Testis (tissue), 3 donors: ENCODE data around the gene MSI2. TPM values are rescaled to one million over a fixed set of nuclear protein-coding genes. Genes with fewer than 3 reads are reported as not detected.
A peak's percentile ranks its signal among the peaks of the same experiment; 100 is the strongest.

Source experiments
- DNase-seq: peaks from one replicate; pipeline ENCODE4 v3.0.0-alpha.2; 2019
- H3K27ac ChIP-seq, 2 donors: fragments of 200-600 bp; sonication (generic); one replicate each; pipeline ENCODE4 v1.5.1; 2019
- H3K27me3 ChIP-seq: fragments of 200-600 bp; sonication (generic); one replicate; pipeline ENCODE4 v1.5.1; 2019
- H3K36me3 ChIP-seq: fragments of 200-600 bp; sonication (generic); one replicate; pipeline ENCODE4 v1.5.1; 2017; ENCODE audit warnings: low read depth; ENCODE audit errors: missing control alignments
- H3K4me1 ChIP-seq: fragments of 200-600 bp; sonication (generic); one replicate; pipeline ENCODE4 v1.5.1; 2019
- H3K4me3 ChIP-seq, 2 donors: fragments of 200-600 bp; sonication (generic); one replicate each; pipeline ENCODE4 v1.5.1; 2017 to 2019
- H3K9me3 ChIP-seq: fragments of 200-600 bp; sonication (generic); one replicate; pipeline ENCODE4 v1.5.1; 2017
- POLR2A ChIP-seq: fragments of 450-650 bp; IDR thresholded peaks from one replicate; pipeline ENCODE4 v1.6.1; 2017; ENCODE audit warnings: antibody characterized with exemption, mild to moderate bottlenecking, moderate library complexity
- WGBS, 2 donors: methylation state at CpG; one replicate each; pipeline ENCODE4 v1.1.5; 2018; 5-methylcytosine and 5-hydroxymethylcytosine counted together
- intact Hi-C: fragments of 100-400 bp; cut with DNase I; formaldehyde crosslinking; loops from one replicate; pipeline ENCODE4 v1.15.1; 2023; ENCODE audit warnings: low total_unique reads
- polyA plus RNA-seq: library from polyadenylated mRNA; stranded (reverse); fragments of 350-450 nt; fragmentation: Illumina TruSeq; extraction: RNeasy Lipid Tissue Mini Kit (QIAGEN cat#74804); gene quantifications from one replicate; pipeline ENCODE4 v1.2.3, GENCODE V29; 2014; ENCODE audit warnings: low read depth, low replicate concordance; ENCODE audit not compliant: insufficient read depth
- total RNA-seq, 2 donors: library from RNA; depleted of rRNA; stranded (reverse); fragments of >200 nt; gene quantifications; one replicate each; pipeline ENCODE4 v1.2.3, GENCODE V29; 2016
- TF ChIP-seq, protein P1 (sequence below), 3 experiments: fragments of 450-650 bp in 2 of 3; fragments of 200-600 bp in 1 of 3; sonication (generic) in 1 of 3; IDR thresholded peaks; one replicate each; pipeline ENCODE4 v1.5.1; 2016 to 2019; ENCODE audit warnings: antibody characterized with exemption in 3 of 3, mild to moderate bottlenecking in 2 of 3, moderate library complexity in 1 of 3

The MSI2 gene
- total and polyA plus RNA-seq, 3 donors from 2014 or later = 46.5 to 106 (median 76.6) TPM

DNA sequence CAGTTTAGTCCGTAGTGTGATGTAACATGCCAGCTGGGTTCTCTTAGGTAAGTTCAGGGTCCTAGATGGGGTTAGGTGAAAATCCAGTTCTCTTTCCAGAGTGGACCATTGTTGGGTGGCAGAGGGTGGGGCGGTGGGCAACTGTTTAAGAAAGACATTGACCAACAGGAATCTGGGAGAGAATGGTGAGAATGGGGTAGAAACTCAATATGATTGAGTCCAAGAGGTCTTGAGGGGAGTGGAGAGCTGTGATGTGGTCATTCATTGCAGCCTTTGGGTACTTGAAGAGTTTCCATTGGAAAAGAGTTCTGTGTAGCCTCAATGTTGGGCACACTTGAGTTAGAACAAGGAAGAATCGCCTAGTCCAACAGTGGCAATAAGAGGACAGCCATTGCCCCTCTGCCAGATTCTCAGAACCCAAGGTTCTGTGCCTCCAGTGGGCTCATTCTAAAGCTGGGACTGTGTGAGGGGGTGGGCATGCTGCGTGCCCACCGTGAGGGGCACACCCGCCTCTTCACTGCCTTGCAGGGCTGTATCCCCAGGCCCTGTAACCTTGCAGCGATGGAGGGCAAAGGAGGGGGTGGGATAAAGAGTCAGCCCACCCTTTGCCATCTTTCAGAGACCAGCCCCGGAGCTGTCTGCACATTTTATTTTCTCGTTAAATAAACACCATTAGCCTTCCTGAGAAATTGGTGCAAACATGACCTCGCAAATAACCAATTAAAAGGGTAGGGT lies 280.6 kb downstream of the MSI2 start:
- H3K9me3 ChIP-seq = no peaks in the 10 kb centered on the region
- TF ChIP-seq POLR2A = no peak
- TF ChIP-seq, protein P1, sequence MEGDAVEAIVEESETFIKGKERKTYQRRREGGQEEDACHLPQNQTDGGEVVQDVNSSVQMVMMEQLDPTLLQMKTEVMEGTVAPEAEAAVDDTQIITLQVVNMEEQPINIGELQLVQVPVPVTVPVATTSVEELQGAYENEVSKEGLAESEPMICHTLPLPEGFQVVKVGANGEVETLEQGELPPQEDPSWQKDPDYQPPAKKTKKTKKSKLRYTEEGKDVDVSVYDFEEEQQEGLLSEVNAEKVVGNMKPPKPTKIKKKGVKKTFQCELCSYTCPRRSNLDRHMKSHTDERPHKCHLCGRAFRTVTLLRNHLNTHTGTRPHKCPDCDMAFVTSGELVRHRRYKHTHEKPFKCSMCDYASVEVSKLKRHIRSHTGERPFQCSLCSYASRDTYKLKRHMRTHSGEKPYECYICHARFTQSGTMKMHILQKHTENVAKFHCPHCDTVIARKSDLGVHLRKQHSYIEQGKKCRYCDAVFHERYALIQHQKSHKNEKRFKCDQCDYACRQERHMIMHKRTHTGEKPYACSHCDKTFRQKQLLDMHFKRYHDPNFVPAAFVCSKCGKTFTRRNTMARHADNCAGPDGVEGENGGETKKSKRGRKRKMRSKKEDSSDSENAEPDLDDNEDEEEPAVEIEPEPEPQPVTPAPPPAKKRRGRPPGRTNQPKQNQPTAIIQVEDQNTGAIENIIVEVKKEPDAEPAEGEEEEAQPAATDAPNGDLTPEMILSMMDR (IDR thresholded peaks at IDR 0.05) = no peak
- H3K27ac ChIP-seq = no peak overlapping the region
- no peaks in the 10 kb centered on the region for H3K27me3 ChIP-seq
- intact Hi-C loops = no loop called here
- WGBS, 2 donors = 87 to 89% methylated on average over 10 of the region's 10 CpGs
- DNase-seq = no peak
- H3K36me3 ChIP-seq = no peaks in the 10 kb centered on the region
- no peak overlapping the region for H3K4me3 ChIP-seq
- peaks cover 36% of the 10 kb centered on the region for H3K4me1 ChIP-seq

DNA sequence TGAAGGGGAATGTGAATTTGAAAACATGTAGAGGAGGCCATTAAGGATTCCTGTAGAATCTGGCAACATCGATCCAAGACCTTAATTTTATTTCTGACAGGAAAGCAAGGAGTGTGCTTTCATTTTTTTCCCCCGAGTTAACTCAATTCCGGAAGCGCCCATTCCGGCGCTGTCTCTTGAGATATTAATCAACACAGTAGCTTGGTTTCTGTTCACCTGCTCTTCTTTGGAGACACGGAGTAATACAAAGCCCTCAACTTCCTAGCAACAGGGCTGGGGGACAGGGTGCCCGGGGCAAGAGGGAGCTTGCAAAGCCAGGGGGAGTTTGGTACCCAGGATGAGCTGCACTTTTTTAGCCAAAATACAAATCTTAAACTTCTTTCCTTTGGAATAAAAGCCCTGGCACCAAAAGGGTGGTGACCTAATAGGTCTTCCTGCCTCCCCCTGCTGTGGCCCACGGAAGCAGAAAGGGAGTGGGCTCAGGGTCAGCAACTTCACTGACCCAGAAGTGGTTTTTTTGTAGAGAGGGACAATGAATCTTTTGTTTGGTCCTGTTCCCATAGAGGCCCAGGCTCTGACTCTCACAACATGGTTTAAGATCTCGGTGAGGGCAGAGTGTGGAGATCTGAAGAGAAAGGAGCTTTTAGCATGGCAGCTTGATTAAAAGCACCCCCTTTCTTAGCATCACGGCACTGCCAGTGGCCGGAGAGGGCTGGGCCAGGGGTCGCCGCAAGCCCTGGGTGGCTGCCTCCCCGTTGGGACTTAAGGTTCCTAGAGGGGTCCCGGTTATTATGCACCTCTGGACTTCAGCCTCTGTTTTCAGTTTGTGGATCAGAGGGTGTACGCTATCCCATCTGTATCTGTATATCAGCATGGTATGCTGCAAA lies 281.4 kb downstream of the MSI2 start:
- peaks cover 36% of the 10 kb centered on the region for H3K4me1 ChIP-seq
- TF ChIP-seq POLR2A = no peak
- TF ChIP-seq, protein P1 (IDR thresholded peaks at IDR 0.05) = no peak
- no peaks in the 10 kb centered on the region for H3K27me3 ChIP-seq
- no peaks in the 10 kb centered on the region for H3K36me3 ChIP-seq
- no peak for DNase-seq
- WGBS, 2 donors = 45 to 59% methylated on average over 13 to 17 of the region's 17 CpGs
- H3K4me3 ChIP-seq = no peak overlapping the region
- H3K9me3 ChIP-seq = no peaks in the 10 kb centered on the region
- H3K27ac ChIP-seq = peak overlapping the region; percentile 42 to 59
- intact Hi-C loops = no loop called here

DNA sequence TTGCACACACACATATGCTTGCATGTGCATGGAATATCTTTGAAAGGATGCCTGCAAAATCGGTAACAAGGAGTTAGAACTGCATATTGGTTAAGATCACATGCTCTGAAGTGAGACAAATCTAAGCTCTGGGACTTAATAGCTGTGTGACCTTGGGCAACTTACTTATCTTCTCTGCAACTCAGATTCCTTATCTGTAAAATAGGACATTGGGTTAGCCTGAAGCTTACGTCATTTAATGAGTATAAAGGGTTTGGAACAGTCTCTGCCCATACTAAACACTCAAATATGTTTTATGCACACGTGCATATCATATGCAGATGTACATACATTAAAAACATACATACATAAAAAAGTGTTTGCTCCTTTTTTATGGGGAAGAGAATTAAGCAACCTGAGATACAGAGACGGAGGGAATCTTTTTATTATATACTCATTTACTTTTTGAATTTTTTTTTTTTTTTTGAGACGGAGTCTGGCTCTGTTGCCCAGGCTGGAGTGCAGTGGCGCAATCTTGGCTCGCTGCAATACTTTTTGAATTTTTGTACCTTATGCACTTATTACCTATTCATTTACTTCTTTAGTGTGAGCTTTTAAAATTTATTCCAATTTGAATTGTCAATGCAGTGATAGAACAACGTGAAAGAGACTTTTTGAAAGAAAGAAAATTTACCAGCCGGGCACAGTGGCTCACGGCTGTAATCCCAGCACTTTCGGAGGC lies 282.6 kb downstream of the MSI2 start:
- DNase-seq = no peak
- peak overlapping the region; percentile 23 to 75 for H3K27ac ChIP-seq
- H3K36me3 ChIP-seq = no peaks in the 10 kb centered on the region
- H3K4me1 ChIP-seq = peaks cover 36% of the 10 kb centered on the region
- no peaks in the 10 kb centered on the region for H3K9me3 ChIP-seq
- H3K27me3 ChIP-seq = no peaks in the 10 kb centered on the region
- intact Hi-C loops = no loop called here
- H3K4me3 ChIP-seq = no peak overlapping the region
- 56 to 65% methylated on average over 11 of the region's 11 CpGs for WGBS, 2 donors
- TF ChIP-seq, protein P1 (IDR thresholded peaks at IDR 0.05) = no peak
- TF ChIP-seq POLR2A = no peak

DNA sequence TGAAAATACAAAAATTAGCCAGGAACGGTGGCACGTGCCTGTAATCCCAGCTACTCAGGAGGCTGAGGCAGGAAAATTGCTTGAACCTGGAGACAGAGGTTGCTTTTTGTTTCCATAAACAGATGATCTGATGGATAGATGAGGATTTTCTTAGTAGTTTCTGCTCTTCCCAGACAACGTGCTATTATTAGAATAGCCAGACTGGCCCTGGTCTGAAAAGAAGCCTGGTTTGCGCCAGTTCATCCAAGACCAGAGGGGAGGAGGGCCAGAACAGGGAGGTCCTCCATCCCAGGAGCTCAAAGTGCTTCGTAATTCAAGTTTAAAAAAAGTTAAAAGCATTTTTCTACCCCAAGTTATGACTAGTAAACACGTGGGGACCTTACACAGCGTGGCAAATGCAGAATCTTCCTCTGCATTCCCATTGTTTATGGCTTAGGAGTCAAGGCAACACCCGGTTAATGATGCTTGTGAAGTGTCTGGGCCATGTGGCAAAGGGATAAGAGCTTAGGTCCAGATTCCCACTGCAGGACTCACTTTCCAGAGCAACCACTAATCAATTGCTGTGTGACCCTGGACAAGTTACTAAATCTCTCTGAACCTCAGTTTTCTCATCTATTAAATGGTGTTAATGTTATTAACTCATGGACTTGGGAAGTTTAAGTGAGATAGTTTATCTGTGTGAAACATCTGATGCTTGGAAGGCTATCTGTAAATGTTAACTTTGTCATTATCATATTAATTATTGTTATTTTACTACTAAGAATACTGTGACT lies 283.4 kb downstream of the MSI2 start:
- 41 to 47% methylated on average over 8 of the region's 8 CpGs for WGBS, 2 donors
- Histone ChIP-seq H3K27ac (peak overlapping the region; percentile 23 to 75), H3K27me3 (no peaks in the 10 kb centered on the region), H3K4me1 (peaks cover 35% of the 10 kb centered on the region), H3K36me3 (no peaks in the 10 kb centered on the region), H3K9me3 (no peaks in the 10 kb centered on the region), H3K4me3 (no peak overlapping the region)
- intact Hi-C loops = no loop called here
- DNase-seq = no peak
- no peak for TF ChIP-seq POLR2A
- TF ChIP-seq, protein P1 (IDR thresholded peaks at IDR 0.05) = no peak
